B cell (primary cell): ENCODE results near the gene ADH1B. TPM values are rescaled to one million over a fixed set of nuclear protein-coding genes. Genes with fewer than 3 reads are reported as not detected.

Experiments used
- ATAC-seq: fragments of 200-7000 bp; cut with Tn5 transposase; one replicate; pipeline ENCODE4 v1.10.0; 2021; ENCODE audit warnings: low read depth, mild to moderate bottlenecking, moderate number of reproducible peaks, moderate library complexity
- CTCF ChIA-PET: fragments of 350-600 bp; sonication (Branson Sonifier 250); formaldehyde crosslinking; loops from one replicate; lab custom pipeline; 2021; ENCODE audit warnings: antibody characterized with exemption, inconsistent platforms; lab: Charles Lee
- POLR2A ChIA-PET: fragments of 350-600 bp; sonication (Branson Sonifier 250); formaldehyde crosslinking; loops from one replicate; lab custom pipeline; 2021; ENCODE audit warnings: antibody characterized with exemption; lab: Charles Lee
- DNase-seq: peaks from one replicate; pipeline ENCODE4 v3.0.0; 2013
- H2AFZ ChIP-seq: 2 replicates; pipeline ENCODE4 v1.6.1; 2012; ENCODE audit warnings: mild to moderate bottlenecking, low read depth, low read length; ENCODE audit not compliant: insufficient read depth, poor library complexity, severe bottlenecking
- H3K27ac ChIP-seq, 2 donors: 1 replicate in 1 of 2; 2 replicates in 1 of 2; pipeline ENCODE4 v1.5.1; 2012 to 2013; ENCODE audit warnings: low read length in 2 of 2, mild to moderate bottlenecking in 2 of 2, moderate library complexity in 1 of 2
- H3K27me3 ChIP-seq, 4 experiments: fragments of 200-600 bp in 1 of 4; sonication (generic) in 1 of 4; replicated peaks in 1 of 4; 1 replicate in 2 of 4; 2 replicates in 2 of 4; pipeline versions ENCODE4 v1.6.1 to v1.7.0; 2013 to 2016; ENCODE audit warnings: low read length in 3 of 4, mild to moderate bottlenecking in 2 of 4, mixed read lengths in 1 of 4, moderate library complexity in 1 of 4; ENCODE audit not compliant: insufficient read depth in 4 of 4, control insufficient read depth in 3 of 4; ENCODE audit errors: control extremely low read depth in 1 of 4
- H3K36me3 ChIP-seq, 2 experiments: replicated peaks in 1 of 2; 1 replicate in 1 of 2; 2 replicates in 1 of 2; pipeline versions ENCODE4 v1.6.1 to v1.7.1; 2013; ENCODE audit warnings: low read length in 1 of 2; ENCODE audit not compliant: insufficient read depth in 2 of 2, control insufficient read depth in 1 of 2; ENCODE audit errors: control extremely low read depth in 1 of 2, extremely low read depth in 1 of 2
- H3K4me1 ChIP-seq, 2 donors: fragments of 200-600 bp in 1 of 2; sonication (generic) in 1 of 2; 1 replicate in 1 of 2; 2 replicates in 1 of 2; pipeline versions ENCODE4 v1.5.1 to v1.6.1; 2013 to 2017; ENCODE audit warnings: low read length in 2 of 2; ENCODE audit not compliant: control insufficient read depth in 2 of 2, insufficient read depth in 2 of 2
- H3K4me2 ChIP-seq: replicated peaks from 2 replicates; pipeline ENCODE3; 2012; ENCODE audit warnings: mild to moderate bottlenecking, low read depth, low read length; ENCODE audit not compliant: poor library complexity, severe bottlenecking
- H3K4me3 ChIP-seq, 5 experiments: fragments of 200-600 bp in 1 of 5; sonication (generic) in 1 of 5; 1 replicate in 3 of 5; 2 replicates in 2 of 5; pipeline versions ENCODE4 v1.5.1 to v1.7.0; 2011 to 2016; ENCODE audit warnings: low read length in 4 of 5, mild to moderate bottlenecking in 4 of 5, low read depth in 2 of 5, control low read depth in 1 of 5, moderate library complexity in 1 of 5; ENCODE audit not compliant: insufficient read depth in 1 of 5; ENCODE audit errors: control extremely low read depth in 1 of 5, extremely low read depth in 1 of 5
- H3K79me2 ChIP-seq: fragments of 200-600 bp; sonication (generic); one replicate; pipeline ENCODE4 v1.6.0; 2016; ENCODE audit warnings: low read length; ENCODE audit not compliant: control insufficient read depth, insufficient read depth
- H3K9ac ChIP-seq: fragments of 200-600 bp; sonication (generic); 2 replicates; pipeline ENCODE4 v1.6.1; 2017; ENCODE audit warnings: mild to moderate bottlenecking, low read length, moderate library complexity
- H3K9me3 ChIP-seq, 3 donors: one replicate each; pipeline versions ENCODE4 v1.6.1 to v1.7.1; 2013; ENCODE audit warnings: low read length in 2 of 3; ENCODE audit not compliant: control insufficient read depth in 2 of 3, insufficient read depth in 1 of 3; ENCODE audit errors: control extremely low read depth in 1 of 3
- H4K20me1 ChIP-seq: 2 replicates; pipeline ENCODE4 v1.6.0; 2012; ENCODE audit warnings: mild to moderate bottlenecking, low read length; ENCODE audit not compliant: insufficient read depth, control insufficient read depth, poor library complexity, severe bottlenecking
- H3K27ac Mint-ChIP-seq: one replicate; pipeline ENCODE4 v1.8.0; 2021; ENCODE audit warnings: mixed read lengths
- H3K27me3 Mint-ChIP-seq: one replicate; pipeline ENCODE4 v1.8.0; 2021; ENCODE audit warnings: mixed read lengths
- H3K4me1 Mint-ChIP-seq: one replicate; pipeline ENCODE4 v1.8.0; 2021; ENCODE audit warnings: mixed read lengths
- H3K4me3 Mint-ChIP-seq: one replicate; pipeline ENCODE4 v1.8.0; 2021; ENCODE audit warnings: mixed read lengths
- H3K9me3 Mint-ChIP-seq: one replicate; pipeline ENCODE4 v1.8.0; 2022; ENCODE audit warnings: mixed read lengths; ENCODE audit not compliant: insufficient read depth
- EZH2 ChIP-seq: IDR thresholded peaks from 2 replicates; pipeline ENCODE4 v1.6.1; 2012; ENCODE audit warnings: borderline replicate concordance, low read depth, mild to moderate bottlenecking, moderate library complexity, low read length; ENCODE audit not compliant: insufficient read depth, poor library complexity, severe bottlenecking
- WGBS: methylation state at CpG from one replicate; pipeline ENCODE4 v1.1.5; 2013; ENCODE audit warnings: missing lambda C conversion rate; ENCODE audit not compliant: insufficient coverage; 5-methylcytosine and 5-hydroxymethylcytosine counted together
- intact Hi-C: fragments of 100-400 bp; cut with micrococcal nuclease; formaldehyde crosslinking; loops from one replicate; pipeline ENCODE4 v1.10.0; 2022
- polyA plus RNA-seq: library from polyadenylated mRNA; depleted of rRNA; stranded (reverse); fragments of >200 nt; gene quantifications from 2 replicates; pipeline ENCODE4 v1.2.3, GENCODE V29; 2012
- total RNA-seq, 2 donors: library from RNA; stranded (reverse); fragments of 120-200 nt in 1 of 2; gene quantifications; 1 replicate in 1 of 2; 2 replicates in 1 of 2; pipeline versions ENCODE4 v1.2.3 to v1.2.4, GENCODE V29; 2013 to 2022
- TF ChIP-seq, protein P1 (sequence below): fragments of 200-600 bp; IDR thresholded peaks from one replicate; pipeline ENCODE4 v1.8.0; 2022; ENCODE audit warnings: antibody characterized with exemption, mild to moderate bottlenecking

ADH1B gene
- total and polyA plus RNA-seq, 2 donors (not counting 1 experiment from before 2014, with no cell fraction given): not detected

DNA sequence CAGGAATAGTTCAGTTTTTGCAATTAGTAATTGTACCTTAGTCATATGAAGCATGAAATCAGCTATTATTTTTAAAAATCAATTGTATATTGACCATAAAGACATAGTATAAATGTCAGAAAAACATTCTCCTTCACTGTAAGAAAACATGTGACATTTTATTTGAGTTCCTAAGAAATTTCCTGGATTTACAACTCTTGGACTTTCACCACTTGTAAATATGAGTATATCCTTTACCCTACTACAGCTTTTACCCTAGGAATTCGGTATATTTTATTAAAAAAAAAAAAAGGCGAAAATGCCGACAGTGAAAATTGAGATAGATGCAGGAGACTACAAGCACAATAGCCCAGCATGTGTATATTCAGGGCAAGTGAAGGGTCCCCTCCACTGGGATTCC lies 45.3 kb downstream of the ADH1B start:
- intact Hi-C loops: no loop called here
- Histone ChIP-seq H3K9me3 (peaks cover 0 to 3% (median 1%) of the 10 kb centered on the region in 3 donors), H3K4me3 (no peak overlapping the region), H3K27ac (no peak overlapping the region), H4K20me1 (no peaks in the 10 kb centered on the region), H3K4me1 (no peaks in the 10 kb centered on the region), H3K36me3 (no peaks in the 10 kb centered on the region), H3K4me2 (no peak overlapping the region), H2AFZ (no peak overlapping the region), H3K9ac (no peak overlapping the region), H3K79me2 (no peaks in the 10 kb centered on the region), H3K27me3 (no peaks in the 10 kb centered on the region)
- DNase-seq: no peak
- CTCF ChIA-PET: no interaction called here
- POLR2A ChIA-PET: no interaction called here
- Mint-ChIP-seq H3K27me3 (no peaks in the 10 kb centered on the region), H3K27ac (no peak overlapping the region), H3K9me3 (no peaks in the 10 kb centered on the region), H3K4me1 (no peaks in the 10 kb centered on the region), H3K4me3 (no peak overlapping the region)
- TF ChIP-seq, protein P1, sequence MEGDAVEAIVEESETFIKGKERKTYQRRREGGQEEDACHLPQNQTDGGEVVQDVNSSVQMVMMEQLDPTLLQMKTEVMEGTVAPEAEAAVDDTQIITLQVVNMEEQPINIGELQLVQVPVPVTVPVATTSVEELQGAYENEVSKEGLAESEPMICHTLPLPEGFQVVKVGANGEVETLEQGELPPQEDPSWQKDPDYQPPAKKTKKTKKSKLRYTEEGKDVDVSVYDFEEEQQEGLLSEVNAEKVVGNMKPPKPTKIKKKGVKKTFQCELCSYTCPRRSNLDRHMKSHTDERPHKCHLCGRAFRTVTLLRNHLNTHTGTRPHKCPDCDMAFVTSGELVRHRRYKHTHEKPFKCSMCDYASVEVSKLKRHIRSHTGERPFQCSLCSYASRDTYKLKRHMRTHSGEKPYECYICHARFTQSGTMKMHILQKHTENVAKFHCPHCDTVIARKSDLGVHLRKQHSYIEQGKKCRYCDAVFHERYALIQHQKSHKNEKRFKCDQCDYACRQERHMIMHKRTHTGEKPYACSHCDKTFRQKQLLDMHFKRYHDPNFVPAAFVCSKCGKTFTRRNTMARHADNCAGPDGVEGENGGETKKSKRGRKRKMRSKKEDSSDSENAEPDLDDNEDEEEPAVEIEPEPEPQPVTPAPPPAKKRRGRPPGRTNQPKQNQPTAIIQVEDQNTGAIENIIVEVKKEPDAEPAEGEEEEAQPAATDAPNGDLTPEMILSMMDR: no peak
- TF ChIP-seq EZH2: no peak
- no CpG with 5 or more reads among the region's 3 CpGs for WGBS
- ATAC-seq: no peak

DNA sequence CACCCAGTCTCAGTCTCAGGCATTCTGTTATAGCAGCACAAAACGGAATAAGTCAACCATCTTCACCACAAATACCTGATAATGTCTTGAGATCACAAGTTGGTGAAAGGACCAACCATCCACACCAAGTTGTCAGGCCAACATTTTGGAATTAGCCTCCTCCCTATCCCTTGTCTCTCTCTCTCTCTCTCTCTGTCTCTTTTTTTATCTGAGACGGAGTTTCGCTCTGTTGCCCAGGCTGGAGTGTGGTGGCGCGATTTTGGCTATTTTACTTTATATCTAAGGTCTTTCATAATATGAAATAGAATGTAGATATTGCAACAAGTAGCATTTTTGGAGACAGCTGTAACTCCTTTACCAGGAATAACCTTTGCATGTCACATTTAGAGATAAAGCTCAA lies 46.2 kb downstream of the ADH1B start:
- POLR2A ChIA-PET: no interaction called here
- no peak overlapping the region for H3K27ac ChIP-seq
- DNase-seq (no peak), ATAC-seq (no peak)
- H3K4me3 ChIP-seq: no peak overlapping the region
- no peaks in the 10 kb centered on the region for H3K79me2 ChIP-seq
- CTCF ChIA-PET: no interaction called here
- WGBS: 64% methylated on average over 1 of the region's 5 CpGs
- no peaks in the 10 kb centered on the region for H3K27me3 ChIP-seq
- intact Hi-C loops: no loop called here
- H2AFZ ChIP-seq: no peak overlapping the region
- Mint-ChIP-seq H3K27me3 (no peaks in the 10 kb centered on the region), H3K27ac (no peak overlapping the region), H3K9me3 (no peaks in the 10 kb centered on the region), H3K4me1 (no peaks in the 10 kb centered on the region), H3K4me3 (no peak overlapping the region)
- TF ChIP-seq, protein P1: no peak
- TF ChIP-seq EZH2: no peak
- no peaks in the 10 kb centered on the region for H4K20me1 ChIP-seq
- H3K36me3 ChIP-seq: no peaks in the 10 kb centered on the region
- H3K4me2 ChIP-seq: no peak overlapping the region
- no peaks in the 10 kb centered on the region for H3K4me1 ChIP-seq
- no peak overlapping the region for H3K9ac ChIP-seq
- H3K9me3 ChIP-seq: peaks cover 0 to 3% (median 0%) of the 10 kb centered on the region in 3 donors
